GM12878 (cell line): ENCODE measurements around the gene ITGA8. TPM values are rescaled to one million over a fixed set of nuclear protein-coding genes. Genes with fewer than 3 reads are reported as not detected.

Experiments
- ATAC-seq: fragments of 200-7000 bp; cut with Tn5 transposase; 3 replicates; pipeline ENCODE4 v1.9.1; 2020; ENCODE audit warnings: mild to moderate bottlenecking, moderate library complexity
- BruUV-seq: library from RNA; stranded (reverse); fragments of 400-500 nt; replicated peaks from 2 replicates; lab custom pipeline; 2021; lab: Mats Ljungman, UMichigan
- CTCF ChIA-PET: fragments of 300-600 bp; sonication (Branson Sonifier 250); formaldehyde crosslinking; extraction: SDS; loops from one replicate; lab custom pipeline; 2021; ENCODE audit warnings: inconsistent platforms; lab: Yijun Ruan, JAX
- POLR2A ChIA-PET: fragments of 350-600 bp; formaldehyde crosslinking; extraction: SDS; loops from one replicate; lab custom pipeline; 2021; ENCODE audit warnings: inconsistent platforms; lab: Charles Lee
- RAD21 ChIA-PET: fragments of 300-600 bp; sonication (Branson Sonifier 250); formaldehyde crosslinking; loops from one replicate; lab custom pipeline; 2023; ENCODE audit warnings: antibody characterized with exemption; ENCODE audit not compliant: unreplicated experiment; lab: Charles Lee
- SMC1A ChIA-PET: fragments of 300-600 bp; sonication (Branson Sonifier 250); formaldehyde crosslinking; loops from one replicate; lab custom pipeline; 2023; ENCODE audit not compliant: unreplicated experiment, uncharacterized antibody; lab: Charles Lee
- DNase-seq: peaks from one replicate; pipeline ENCODE4 v3.0.0-alpha.2; 2011; ENCODE audit warnings: low read depth, low spot score
- FAIRE-seq: peaks from 3 replicates; lab custom pipeline; 2011; peaks lifted over from hg19 to GRCh38; lab: Jason Lieb, UNC
- H2AFZ ChIP-seq: 2 replicates; pipeline ENCODE4 v1.6.0; 2011; ENCODE audit warnings: low read depth, low read length, control low read depth; ENCODE audit not compliant: control insufficient read depth
- H3K27ac ChIP-seq: 2 replicates; pipeline ENCODE4 v1.5.1; 2011; ENCODE audit warnings: control low read depth; ENCODE audit not compliant: control insufficient read depth, insufficient read depth
- H3K27me3 ChIP-seq, 2 experiments: replicated peaks in 1 of 2; 2 replicates each; pipeline versions ENCODE4 v1.6.0 to v1.6.1; 2011; ENCODE audit warnings: low read length in 1 of 2; ENCODE audit not compliant: control insufficient read depth in 2 of 2, insufficient read depth in 2 of 2
- H3K36me3 ChIP-seq, 2 experiments: 2 replicates each; pipeline ENCODE4 v1.5.1; 2011; ENCODE audit warnings: low read length in 1 of 2; ENCODE audit not compliant: control insufficient read depth in 2 of 2, insufficient read depth in 2 of 2
- H3K4me1 ChIP-seq: 2 replicates; pipeline ENCODE4 v1.6.1; 2011; ENCODE audit warnings: mild to moderate bottlenecking, low read length, moderate library complexity, mixed read lengths; ENCODE audit not compliant: control insufficient read depth, insufficient read depth
- H3K4me2 ChIP-seq: 2 replicates; pipeline ENCODE4 v1.6.0; 2011; ENCODE audit warnings: control low read depth; ENCODE audit not compliant: control insufficient read depth, insufficient read depth
- H3K4me3 ChIP-seq: fragments of 200-600 bp; sonication (generic); 2 replicates; pipeline ENCODE4 v1.5.1; 2016
- H3K79me2 ChIP-seq: 2 replicates; pipeline ENCODE4 v1.6.0; 2011; ENCODE audit warnings: low read length; ENCODE audit not compliant: control insufficient read depth, insufficient read depth
- H3K9ac ChIP-seq: 2 replicates; pipeline ENCODE4 v1.8.0; 2011; ENCODE audit warnings: low read length, control low read depth, mixed read lengths; ENCODE audit not compliant: control insufficient read depth, insufficient read depth
- H3K9me3 ChIP-seq: replicated peaks from 3 replicates; pipeline ENCODE4 v1.5.1; 2011; ENCODE audit warnings: mild to moderate bottlenecking, low read length; ENCODE audit not compliant: control insufficient read depth, insufficient read depth
- H4K20me1 ChIP-seq: 2 replicates; pipeline ENCODE4 v1.6.0; 2011; ENCODE audit not compliant: control insufficient read depth, insufficient read depth
- CREM ChIP-seq: IDR thresholded peaks from 2 replicates; pipeline ENCODE4 v1.6.1; 2014; ENCODE audit warnings: antibody characterized with exemption, low read depth
- FOS ChIP-seq: IDR thresholded peaks from 3 replicates; pipeline ENCODE4 v1.6.1; 2011; ENCODE audit warnings: borderline replicate concordance; ENCODE audit not compliant: insufficient read length; ENCODE audit errors: extremely low read depth
- MTA2 ChIP-seq: fragments of 450-650 bp; IDR thresholded peaks from 2 replicates; pipeline ENCODE4 v1.6.1; 2016; ENCODE audit warnings: low read depth, mild to moderate bottlenecking, moderate library complexity
- NR2C1 ChIP-seq: fragments of 450-650 bp; IDR thresholded peaks from 2 replicates; pipeline ENCODE4 v1.6.1; 2017; ENCODE audit warnings: antibody characterized with exemption, mild to moderate bottlenecking, moderate library complexity
- WGBS: methylation state at CpG from one replicate; pipeline ENCODE4 v1.1.6; 2016; ENCODE audit warnings: low lambda C conversion rate; ENCODE audit not compliant: insufficient replicate concordance, insufficient coverage; ENCODE audit errors: missing lambda C conversion rate; 5-methylcytosine and 5-hydroxymethylcytosine counted together
- in situ Hi-C: fragments of 300-500 bp; cut with MboI; formaldehyde crosslinking; loops from 9 replicates; pipeline ENCODE4 v1.14.3; 2018; ENCODE audit warnings: mixed read lengths
- intact Hi-C: fragments of 100-400 bp; cut with micrococcal nuclease; formaldehyde crosslinking; loops from one replicate; pipeline ENCODE4 v1.14.2; 2022; ENCODE audit not compliant: unreplicated experiment
- polyA plus RNA-seq, 11 experiments: library from polyadenylated mRNA; depleted of rRNA in 4 of 11; unstranded in 6 of 11; stranded (reverse) in 5 of 11; fragments of >200 nt; fragmentation: Nextera tagmentation in 4 of 11; fragmentation: Illumina TruSeq in 1 of 11; extraction: Ambion mirVana in 4 of 11; extraction: Trizol in 1 of 11; gene quantifications; 1 replicate in 1 of 11; 2 replicates in 10 of 11; pipeline versions ENCODE4 v1.2.1 to v1.2.3, GENCODE V29; 2011 to 2016; ENCODE audit warnings: inconsistent platforms in 2 of 11, missing spikeins in 2 of 11, low read depth in 1 of 11
- total RNA-seq, 4 experiments: library from RNA; depleted of rRNA in 3 of 4; stranded (reverse); fragments of >200 nt in 3 of 4; fragmentation: Illumina TruSeq in 1 of 4; extraction: Trizol in 1 of 4; gene quantifications; 2 replicates each; pipeline versions ENCODE4 v1.2.1 to v1.2.3, GENCODE V29; 2013 to 2021
- TF ChIP-seq, protein P1 (sequence below): fragments of 450-650 bp; IDR thresholded peaks from 2 replicates; pipeline ENCODE4 v1.6.1; 2017; ENCODE audit warnings: mild to moderate bottlenecking
- TF ChIP-seq, protein P2 (sequence below): fragments of 150-350 bp; IDR thresholded peaks from 2 replicates; pipeline ENCODE4 v1.6.1; 2014; ENCODE audit warnings: mild to moderate bottlenecking, low read depth, low read length

Gene ITGA8
- total and polyA plus RNA-seq, 10 of the 15 experiments (the other 5 are each of a cell fraction or from before 2014, with no cell fraction given) = 0.03 TPM; not detected in 9

DNA sequence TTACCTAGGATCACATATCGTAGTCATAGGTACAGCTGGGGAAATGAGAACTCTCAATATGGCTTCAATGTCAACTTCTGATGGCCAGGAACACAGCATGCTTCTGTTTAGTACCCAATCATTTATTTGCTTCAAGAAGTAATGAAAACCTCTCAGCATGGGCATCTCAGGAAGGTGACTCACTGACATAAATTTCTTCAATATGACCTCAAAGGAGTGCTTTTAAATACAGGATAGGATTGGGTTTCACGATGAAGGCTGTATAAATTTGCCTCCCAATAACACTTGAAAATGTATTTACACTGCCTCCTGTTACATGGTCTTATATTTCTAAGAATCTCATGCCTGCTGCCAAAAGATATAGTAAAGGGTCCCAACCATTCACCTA is 15.1 kb downstream of the ITGA8 start:
- Histone ChIP-seq H3K4me3 (no peak overlapping the region), H3K9me3 (no peaks in the 10 kb centered on the region), H3K79me2 (no peaks in the 10 kb centered on the region), H3K36me3 (no peaks in the 10 kb centered on the region), H3K4me2 (no peak overlapping the region), H2AFZ (no peak overlapping the region), H3K27me3 (no peaks in the 10 kb centered on the region), H3K9ac (no peak overlapping the region), H3K27ac (no peak overlapping the region), H3K4me1 (no peaks in the 10 kb centered on the region), H4K20me1 (no peaks in the 10 kb centered on the region)
- RAD21 ChIA-PET = no interaction called here
- FAIRE-seq = no peak
- POLR2A ChIA-PET = no interaction called here
- TF ChIP-seq MTA2 = no peak
- TF ChIP-seq, protein P1, sequence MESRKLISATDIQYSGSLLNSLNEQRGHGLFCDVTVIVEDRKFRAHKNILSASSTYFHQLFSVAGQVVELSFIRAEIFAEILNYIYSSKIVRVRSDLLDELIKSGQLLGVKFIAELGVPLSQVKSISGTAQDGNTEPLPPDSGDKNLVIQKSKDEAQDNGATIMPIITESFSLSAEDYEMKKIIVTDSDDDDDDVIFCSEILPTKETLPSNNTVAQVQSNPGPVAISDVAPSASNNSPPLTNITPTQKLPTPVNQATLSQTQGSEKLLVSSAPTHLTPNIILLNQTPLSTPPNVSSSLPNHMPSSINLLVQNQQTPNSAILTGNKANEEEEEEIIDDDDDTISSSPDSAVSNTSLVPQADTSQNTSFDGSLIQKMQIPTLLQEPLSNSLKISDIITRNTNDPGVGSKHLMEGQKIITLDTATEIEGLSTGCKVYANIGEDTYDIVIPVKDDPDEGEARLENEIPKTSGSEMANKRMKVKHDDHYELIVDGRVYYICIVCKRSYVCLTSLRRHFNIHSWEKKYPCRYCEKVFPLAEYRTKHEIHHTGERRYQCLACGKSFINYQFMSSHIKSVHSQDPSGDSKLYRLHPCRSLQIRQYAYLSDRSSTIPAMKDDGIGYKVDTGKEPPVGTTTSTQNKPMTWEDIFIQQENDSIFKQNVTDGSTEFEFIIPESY = no peak
- TF ChIP-seq, protein P2, sequence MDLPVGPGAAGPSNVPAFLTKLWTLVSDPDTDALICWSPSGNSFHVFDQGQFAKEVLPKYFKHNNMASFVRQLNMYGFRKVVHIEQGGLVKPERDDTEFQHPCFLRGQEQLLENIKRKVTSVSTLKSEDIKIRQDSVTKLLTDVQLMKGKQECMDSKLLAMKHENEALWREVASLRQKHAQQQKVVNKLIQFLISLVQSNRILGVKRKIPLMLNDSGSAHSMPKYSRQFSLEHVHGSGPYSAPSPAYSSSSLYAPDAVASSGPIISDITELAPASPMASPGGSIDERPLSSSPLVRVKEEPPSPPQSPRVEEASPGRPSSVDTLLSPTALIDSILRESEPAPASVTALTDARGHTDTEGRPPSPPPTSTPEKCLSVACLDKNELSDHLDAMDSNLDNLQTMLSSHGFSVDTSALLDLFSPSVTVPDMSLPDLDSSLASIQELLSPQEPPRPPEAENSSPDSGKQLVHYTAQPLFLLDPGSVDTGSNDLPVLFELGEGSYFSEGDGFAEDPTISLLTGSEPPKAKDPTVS = no peak
- TF ChIP-seq FOS = no peak
- TF ChIP-seq CREM = no peak
- no peak for TF ChIP-seq NR2C1
- no TSS peak for BruUV-seq
- CTCF ChIA-PET = no interaction called here
- WGBS = 0% methylated on average over 2 of the region's 2 CpGs
- SMC1A ChIA-PET = no interaction called here
- in situ Hi-C loops (no loop called here), intact Hi-C loops (no loop called here)
- no peak for ATAC-seq
- no peak for DNase-seq
